ENCODE data around the gene LEPR. TPM values are rescaled to one million over a fixed set of nuclear protein-coding genes. Genes with fewer than 3 reads are reported as not detected.
"Not testable (repeated sequence)": the region's sequence is repeated elsewhere in the genome, so short reads cannot be mapped to it uniquely, and the experiment has no call there.

The LEPR gene, protein sequence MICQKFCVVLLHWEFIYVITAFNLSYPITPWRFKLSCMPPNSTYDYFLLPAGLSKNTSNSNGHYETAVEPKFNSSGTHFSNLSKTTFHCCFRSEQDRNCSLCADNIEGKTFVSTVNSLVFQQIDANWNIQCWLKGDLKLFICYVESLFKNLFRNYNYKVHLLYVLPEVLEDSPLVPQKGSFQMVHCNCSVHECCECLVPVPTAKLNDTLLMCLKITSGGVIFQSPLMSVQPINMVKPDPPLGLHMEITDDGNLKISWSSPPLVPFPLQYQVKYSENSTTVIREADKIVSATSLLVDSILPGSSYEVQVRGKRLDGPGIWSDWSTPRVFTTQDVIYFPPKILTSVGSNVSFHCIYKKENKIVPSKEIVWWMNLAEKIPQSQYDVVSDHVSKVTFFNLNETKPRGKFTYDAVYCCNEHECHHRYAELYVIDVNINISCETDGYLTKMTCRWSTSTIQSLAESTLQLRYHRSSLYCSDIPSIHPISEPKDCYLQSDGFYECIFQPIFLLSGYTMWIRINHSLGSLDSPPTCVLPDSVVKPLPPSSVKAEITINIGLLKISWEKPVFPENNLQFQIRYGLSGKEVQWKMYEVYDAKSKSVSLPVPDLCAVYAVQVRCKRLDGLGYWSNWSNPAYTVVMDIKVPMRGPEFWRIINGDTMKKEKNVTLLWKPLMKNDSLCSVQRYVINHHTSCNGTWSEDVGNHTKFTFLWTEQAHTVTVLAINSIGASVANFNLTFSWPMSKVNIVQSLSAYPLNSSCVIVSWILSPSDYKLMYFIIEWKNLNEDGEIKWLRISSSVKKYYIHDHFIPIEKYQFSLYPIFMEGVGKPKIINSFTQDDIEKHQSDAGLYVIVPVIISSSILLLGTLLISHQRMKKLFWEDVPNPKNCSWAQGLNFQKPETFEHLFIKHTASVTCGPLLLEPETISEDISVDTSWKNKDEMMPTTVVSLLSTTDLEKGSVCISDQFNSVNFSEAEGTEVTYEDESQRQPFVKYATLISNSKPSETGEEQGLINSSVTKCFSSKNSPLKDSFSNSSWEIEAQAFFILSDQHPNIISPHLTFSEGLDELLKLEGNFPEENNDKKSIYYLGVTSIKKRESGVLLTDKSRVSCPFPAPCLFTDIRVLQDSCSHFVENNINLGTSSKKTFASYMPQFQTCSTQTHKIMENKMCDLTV
- 1 to 10 TPM in 3 of 6 donors, under 1 TPM in 3; 0.25 to 4.5 (median 1.00) TPM for polyA plus RNA-seq (ENCODE audit: low read depth in 6 of 6)

DNA sequence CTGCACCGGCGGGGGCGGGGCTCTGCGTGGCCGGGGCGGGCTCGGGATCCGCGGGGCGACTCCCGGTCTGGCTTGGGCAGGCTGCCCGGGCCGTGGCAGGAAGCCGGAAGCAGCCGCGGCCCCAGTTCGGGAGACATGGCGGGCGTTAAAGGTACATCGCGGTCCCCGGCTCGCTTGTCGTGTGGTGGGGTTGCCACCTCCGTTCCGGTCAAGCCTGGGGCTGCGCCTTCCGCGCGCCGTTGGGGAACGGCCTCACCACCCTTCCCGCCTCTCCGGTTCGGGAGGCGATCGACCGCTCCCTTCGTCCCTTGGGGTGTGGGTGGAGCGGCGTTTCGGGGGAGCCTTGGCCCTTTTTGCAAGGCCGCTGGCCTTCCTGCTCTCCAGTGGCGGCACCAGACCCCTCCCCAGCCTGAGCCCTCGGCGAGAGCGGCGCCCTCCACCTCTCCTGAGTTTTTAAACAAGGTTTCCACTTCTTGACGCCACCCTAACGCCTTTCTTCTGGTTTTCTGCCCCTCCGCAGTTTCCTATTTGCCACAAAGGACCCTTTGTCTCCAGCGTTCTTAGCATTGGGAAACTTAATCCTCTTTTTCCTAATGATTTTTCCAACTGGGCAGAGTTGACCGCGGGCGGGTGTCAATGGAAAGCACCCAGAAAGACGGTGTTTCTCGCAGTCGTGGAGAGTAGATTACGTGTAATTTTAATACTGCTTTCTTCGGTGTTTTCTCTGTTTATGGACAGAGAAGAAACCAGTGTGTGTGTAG is at the start of gene LEPR, which contains the start of gene LEPROT:
LEPR (plus strand) TSS at position 79 of the 761 bp plus-strand sequence. CDS start 144,898 bp downstream, outside the sequence.
LEPROT (plus strand) TSS at position 79 of the 761 bp plus-strand sequence; CDS start at position 136, 57 bp downstream.
- DNase-seq (no peak), ATAC-seq (ENCODE audit: low read depth in 2 of 2) (no peak)
- H3K27me3 Mint-ChIP-seq = peaks cover 0 to 6% (median 5%) of the 10 kb centered on the region in 3 donors
- H3K9me3 Mint-ChIP-seq = no peaks in the 10 kb centered on the region
- peak within 1 kb of the TSS in 1 of 8 donors; percentile 97 for H3K4me3 Mint-ChIP-seq
- peaks cover 0 to 8% of the 10 kb centered on the region in 2 donors for H3K36me3 Mint-ChIP-seq
- peak within 1 kb of the TSS in 5 of 6 donors; percentile 91 to 97 (median 94) for H3K27ac Mint-ChIP-seq
- H3K4me1 Mint-ChIP-seq = peaks cover 6 to 12% (median 9%) of the 10 kb centered on the region in 3 donors

DNA sequence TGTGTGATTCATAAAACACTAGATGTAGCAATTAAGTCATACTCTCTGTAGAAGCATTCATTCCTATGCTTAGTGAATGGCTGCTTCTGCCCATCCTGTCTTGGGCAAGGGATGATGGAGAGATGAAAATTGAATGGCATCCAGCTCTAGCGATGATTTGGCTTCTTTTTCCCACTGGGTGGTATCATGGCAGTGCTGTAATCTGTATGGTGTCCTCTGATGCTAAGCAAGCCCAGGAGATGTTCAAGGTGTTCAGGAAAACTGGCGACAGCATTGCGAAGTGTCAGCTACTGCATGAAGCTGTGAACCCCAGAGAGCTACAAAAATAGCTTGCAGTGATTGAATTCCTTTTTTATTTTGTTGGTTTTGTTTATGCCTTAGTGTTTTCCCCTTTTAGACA is 48.9 kb upstream of the LEPR start:
- H3K27ac Mint-ChIP-seq = no peak overlapping the region
- no peaks in the 10 kb centered on the region for H3K36me3 Mint-ChIP-seq
- H3K4me1 Mint-ChIP-seq = no peaks in the 10 kb centered on the region
- H3K9me3 Mint-ChIP-seq = peaks cover 0 to 7% (median 0%) of the 10 kb centered on the region in 7 donors
- DNase-seq = no peak
- H3K27me3 Mint-ChIP-seq = peaks cover 0 to 10% (median 5%) of the 10 kb centered on the region in 3 donors
- ATAC-seq (ENCODE audit: low read depth in 2 of 2) = no peak
- no peak overlapping the region for H3K4me3 Mint-ChIP-seq

DNA sequence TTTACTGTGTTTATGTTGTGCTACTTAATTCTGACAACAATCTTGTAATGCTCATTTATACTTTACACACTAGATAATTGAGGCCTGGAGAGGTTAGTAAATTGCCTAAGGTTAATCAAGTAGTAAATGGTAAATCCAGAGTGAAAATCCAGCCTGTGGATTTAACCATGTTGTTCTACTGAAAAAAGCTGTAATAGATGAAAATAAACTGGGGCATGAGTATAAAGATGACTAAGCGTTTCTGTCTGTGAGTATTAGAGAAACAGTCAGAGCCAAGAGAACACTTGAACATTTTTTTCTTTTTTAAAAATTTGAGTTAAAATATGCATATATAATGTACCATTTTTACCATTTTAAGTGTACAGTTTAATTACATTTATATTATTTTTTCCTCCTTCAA is 47.9 kb upstream of the LEPR start:
- Mint-ChIP-seq H3K4me1 (no peaks in the 10 kb centered on the region), H3K36me3 (no peaks in the 10 kb centered on the region), H3K4me3 (no peak overlapping the region), H3K9me3 (peaks cover 0 to 7% (median 0%) of the 10 kb centered on the region in 7 donors), H3K27me3 (peaks cover 0 to 10% (median 5%) of the 10 kb centered on the region in 3 donors), H3K27ac (no peak overlapping the region)
- no peak for ATAC-seq (ENCODE audit: low read depth in 2 of 2)
- no peak for DNase-seq

DNA sequence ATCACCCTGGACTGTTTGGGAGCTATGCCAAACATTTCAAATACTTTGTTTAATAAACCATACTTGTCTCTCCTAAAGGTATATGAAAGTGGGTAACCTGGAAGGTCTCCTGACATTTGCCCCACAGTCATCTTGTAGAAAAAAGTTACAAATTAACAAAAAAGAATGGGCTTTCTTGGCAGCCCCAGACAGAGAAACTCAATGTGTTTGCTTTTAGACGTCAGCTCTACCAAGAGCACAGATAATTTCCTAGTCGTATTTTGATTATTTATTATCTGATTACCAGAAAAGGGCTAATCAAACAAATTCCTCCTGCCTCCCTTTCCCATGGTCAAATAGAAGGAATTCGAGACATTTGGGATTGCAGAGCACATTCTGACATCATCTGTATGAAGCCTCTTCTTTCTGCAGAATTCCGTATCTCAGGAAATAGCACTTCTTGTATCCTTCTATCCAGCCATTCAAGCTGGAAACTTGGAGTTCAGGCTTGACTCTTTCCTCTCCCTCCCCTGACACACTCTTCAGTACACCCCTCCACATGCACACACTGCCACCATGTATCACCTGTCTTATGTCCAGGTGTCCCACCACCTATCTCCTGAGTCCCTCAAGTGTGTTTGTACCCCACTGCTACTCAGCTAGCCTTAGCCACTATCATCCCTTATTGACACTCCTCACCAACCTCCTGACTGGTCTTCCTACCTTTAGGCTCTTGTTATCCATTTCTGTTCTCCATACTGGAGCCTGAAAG is 42.8 kb upstream of the LEPR start:
- H3K4me1 Mint-ChIP-seq = no peaks in the 10 kb centered on the region
- H3K9me3 Mint-ChIP-seq = peaks cover 0 to 7% (median 0%) of the 10 kb centered on the region in 7 donors
- H3K4me3 Mint-ChIP-seq = no peak overlapping the region
- no peak for ATAC-seq (ENCODE audit: low read depth in 2 of 2)
- peaks cover 3 to 6% of the 10 kb centered on the region in 2 donors for H3K36me3 Mint-ChIP-seq
- no peak overlapping the region for H3K27ac Mint-ChIP-seq
- no peak for DNase-seq
- H3K27me3 Mint-ChIP-seq = peaks cover 17 to 21% (median 20%) of the 10 kb centered on the region in 3 donors

DNA sequence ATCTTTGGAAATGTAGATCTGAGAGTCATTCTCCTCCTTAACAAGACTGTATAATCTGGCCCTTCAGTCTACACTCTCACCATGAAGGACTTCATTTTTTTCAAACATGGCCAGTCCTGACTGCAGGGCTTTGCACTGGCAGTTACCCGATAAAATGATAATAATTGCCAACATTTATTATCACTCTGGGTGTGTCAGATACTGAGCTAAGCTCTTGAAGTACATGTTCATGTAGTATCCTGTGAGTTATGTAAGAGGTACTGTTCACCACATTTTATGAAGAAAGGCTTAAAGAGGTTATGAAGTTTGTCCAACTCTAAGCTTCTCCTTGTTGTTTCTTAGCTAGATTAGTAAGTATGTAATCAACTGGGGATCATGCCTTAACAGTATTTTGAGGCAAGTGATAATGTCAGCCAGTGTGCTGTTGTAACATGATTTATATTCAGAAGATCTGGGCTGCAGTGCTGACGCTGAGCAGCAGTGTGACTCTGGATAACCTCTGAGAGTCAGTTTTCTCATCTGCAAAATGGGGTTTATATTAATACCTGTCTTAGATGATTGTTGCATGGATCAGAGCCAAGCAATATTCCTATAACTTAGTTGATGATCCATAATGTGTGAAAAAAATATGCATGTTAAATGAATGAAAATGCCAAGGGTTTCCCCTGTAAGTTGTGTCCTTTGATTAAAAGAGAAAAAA is 42.1 kb upstream of the LEPR start:
- DNase-seq = no peak
- H3K27ac Mint-ChIP-seq = no peak overlapping the region

DNA sequence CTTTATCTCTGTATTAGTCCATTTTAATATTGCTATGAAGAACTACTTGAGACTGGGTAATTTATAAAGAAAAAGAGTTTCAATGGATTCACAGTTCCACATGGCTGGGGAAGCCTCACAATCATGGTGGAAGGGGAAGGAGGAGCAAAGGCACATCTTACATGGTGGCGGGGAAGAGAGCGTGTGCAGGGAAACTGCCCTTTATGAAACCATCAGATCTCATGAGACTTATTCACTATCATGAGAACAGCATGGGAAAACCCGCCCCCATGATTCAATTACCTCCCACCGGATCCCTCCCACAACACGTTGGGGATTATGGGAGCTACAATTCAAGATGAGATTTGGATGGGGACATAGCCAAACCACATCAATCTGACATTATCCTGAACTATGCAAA is 36.0 kb upstream of the LEPR start:
- H3K36me3 Mint-ChIP-seq; H3K9me3 Mint-ChIP-seq; DNase-seq; H3K4me1 Mint-ChIP-seq; H3K4me3 Mint-ChIP-seq; H3K27ac Mint-ChIP-seq; ATAC-seq (ENCODE audit: low read depth in 2 of 2): not testable (repeated sequence)
- peaks cover 8 to 12% (median 11%) of the 10 kb centered on the region in 3 donors for H3K27me3 Mint-ChIP-seq

More for the DNA sequence above, 42.1 kb upstream of the LEPR start:
- Mint-ChIP-seq H3K4me3 (no peak overlapping the region), H3K9me3 (peaks cover 0 to 7% (median 0%) of the 10 kb centered on the region in 7 donors), H3K36me3 (peaks cover 3 to 6% of the 10 kb centered on the region in 2 donors), H3K27me3 (peaks cover 17 to 22% (median 21%) of the 10 kb centered on the region in 3 donors), H3K4me1 (no peaks in the 10 kb centered on the region)
- ATAC-seq (ENCODE audit: low read depth in 2 of 2) = no peak

DNA sequence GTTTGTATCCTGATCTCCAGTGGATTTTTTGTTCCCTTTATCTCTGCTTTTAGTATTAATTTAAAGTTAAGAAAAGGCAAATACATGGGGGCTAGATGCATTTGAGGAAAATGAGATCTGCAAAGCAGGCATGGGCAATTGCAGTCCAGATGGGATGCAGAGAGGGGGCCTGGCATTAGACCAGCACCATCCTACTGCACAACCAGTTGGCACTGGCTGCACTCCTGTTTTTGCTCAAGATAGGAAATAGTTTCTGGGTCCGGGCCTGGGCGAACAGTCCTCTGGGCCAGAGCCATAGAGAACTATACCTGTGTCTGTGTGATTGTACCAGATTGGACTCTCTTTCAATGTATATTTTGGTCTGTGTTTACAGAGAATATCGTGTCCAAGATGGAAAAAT is 34.0 kb upstream of the LEPR start:
- DNase-seq (no peak), ATAC-seq (ENCODE audit: low read depth in 2 of 2) (no peak)
- Mint-ChIP-seq H3K4me3 (no peak overlapping the region), H3K36me3 (no peaks in the 10 kb centered on the region), H3K4me1 (no peaks in the 10 kb centered on the region), H3K9me3 (peaks cover 0 to 6% (median 0%) of the 10 kb centered on the region in 7 donors), H3K27me3 (peaks cover 0 to 5% (median 0%) of the 10 kb centered on the region in 3 donors), H3K27ac (no peak overlapping the region)

DNA sequence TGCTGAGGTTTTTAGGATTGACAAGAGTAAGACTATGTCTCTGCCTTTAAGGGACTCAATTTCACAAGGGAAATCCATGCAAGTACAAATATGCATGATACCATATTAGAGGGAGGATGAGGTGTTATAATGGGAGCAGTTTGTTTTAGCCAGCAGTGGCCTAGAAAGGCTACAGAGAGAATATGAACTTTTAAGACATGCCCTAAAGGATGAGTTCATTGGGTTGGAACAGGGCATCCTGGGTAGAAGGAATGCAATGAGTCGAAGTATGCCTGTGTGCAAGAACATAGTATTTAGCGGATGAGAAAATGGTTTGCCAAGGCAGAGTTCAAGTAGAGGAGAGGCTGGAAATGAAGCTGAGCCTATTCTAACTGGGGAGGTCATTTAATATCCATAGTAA is 32.6 kb upstream of the LEPR start:
- H3K4me3 Mint-ChIP-seq = no peak overlapping the region
- H3K27ac Mint-ChIP-seq = no peak overlapping the region
- peaks cover 0 to 6% (median 0%) of the 10 kb centered on the region in 7 donors for H3K9me3 Mint-ChIP-seq
- ATAC-seq (ENCODE audit: low read depth in 2 of 2) = no peak
- H3K4me1 Mint-ChIP-seq = no peaks in the 10 kb centered on the region
- H3K36me3 Mint-ChIP-seq = no peaks in the 10 kb centered on the region
- H3K27me3 Mint-ChIP-seq = peaks cover 0 to 1% (median 0%) of the 10 kb centered on the region in 3 donors
- no peak for DNase-seq

DNA sequence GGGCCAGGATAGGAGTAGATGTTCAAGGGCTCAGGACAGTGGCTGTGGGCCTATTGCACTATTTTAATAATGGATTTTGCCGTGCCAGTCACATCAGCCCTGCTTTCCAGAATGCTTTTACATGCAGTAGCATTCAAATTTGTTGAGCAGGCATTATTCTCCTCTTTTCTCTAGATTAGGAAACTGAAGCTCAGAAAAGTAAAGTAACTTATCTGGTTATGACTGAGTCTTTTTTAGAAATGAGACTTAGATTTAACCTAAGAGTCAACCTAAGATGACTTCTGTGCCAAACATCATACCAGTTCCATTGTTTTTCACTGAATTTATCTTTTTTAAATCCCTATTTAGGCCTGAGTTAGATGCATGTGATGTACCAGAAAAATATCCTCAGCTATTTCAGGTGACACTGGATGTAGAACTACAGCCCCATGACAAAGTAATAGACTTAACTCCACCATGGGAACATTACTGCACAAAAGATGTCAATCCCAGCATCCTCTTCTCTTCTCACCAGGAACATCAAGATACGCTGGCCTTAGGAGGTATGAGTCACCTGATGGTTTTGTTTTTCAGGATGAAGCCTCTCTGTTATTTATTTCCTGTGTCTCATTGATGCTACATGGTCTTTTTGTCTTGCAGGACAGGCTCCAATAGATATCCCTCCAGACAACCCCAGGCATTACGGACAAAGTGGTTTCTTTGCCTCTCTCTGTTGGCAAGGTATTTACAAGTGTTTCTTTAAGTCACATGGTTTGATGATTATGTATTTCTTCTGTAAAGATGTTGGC is 31.4 kb upstream of the LEPR start:
- Mint-ChIP-seq H3K9me3 (peaks cover 0 to 6% (median 0%) of the 10 kb centered on the region in 7 donors), H3K27ac (no peak overlapping the region), H3K27me3 (no peaks in the 10 kb centered on the region), H3K36me3 (no peaks in the 10 kb centered on the region), H3K4me3 (no peak overlapping the region), H3K4me1 (no peaks in the 10 kb centered on the region)
- DNase-seq (no peak), ATAC-seq (ENCODE audit: low read depth in 2 of 2) (no peak)

DNA sequence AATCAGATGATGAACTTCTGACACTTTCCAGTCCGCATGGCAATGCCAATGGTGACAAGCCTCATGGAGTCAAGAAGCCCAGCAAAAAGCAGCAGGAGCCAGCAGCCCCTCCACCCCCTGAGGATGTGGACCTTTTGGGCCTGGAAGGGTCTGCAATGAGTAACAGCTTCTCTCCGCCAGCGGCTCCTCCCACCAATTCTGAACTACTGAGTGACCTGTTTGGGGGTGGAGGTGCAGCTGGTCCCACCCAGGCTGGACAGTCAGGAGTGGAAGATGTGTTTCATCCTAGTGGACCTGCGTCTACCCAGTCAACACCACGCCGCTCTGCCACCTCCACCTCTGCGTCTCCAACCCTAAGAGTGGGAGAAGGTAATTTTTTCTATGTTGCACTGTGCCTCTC is 28.0 kb upstream of the LEPR start:
- ATAC-seq (ENCODE audit: low read depth in 2 of 2) = no peak
- no peak overlapping the region for H3K4me3 Mint-ChIP-seq
- peaks cover 0 to 4% (median 0%) of the 10 kb centered on the region in 3 donors for H3K27me3 Mint-ChIP-seq
- H3K27ac Mint-ChIP-seq = no peak overlapping the region
- H3K9me3 Mint-ChIP-seq = no peaks in the 10 kb centered on the region
- H3K36me3 Mint-ChIP-seq = no peaks in the 10 kb centered on the region
- H3K4me1 Mint-ChIP-seq = no peaks in the 10 kb centered on the region
- no peak for DNase-seq

DNA sequence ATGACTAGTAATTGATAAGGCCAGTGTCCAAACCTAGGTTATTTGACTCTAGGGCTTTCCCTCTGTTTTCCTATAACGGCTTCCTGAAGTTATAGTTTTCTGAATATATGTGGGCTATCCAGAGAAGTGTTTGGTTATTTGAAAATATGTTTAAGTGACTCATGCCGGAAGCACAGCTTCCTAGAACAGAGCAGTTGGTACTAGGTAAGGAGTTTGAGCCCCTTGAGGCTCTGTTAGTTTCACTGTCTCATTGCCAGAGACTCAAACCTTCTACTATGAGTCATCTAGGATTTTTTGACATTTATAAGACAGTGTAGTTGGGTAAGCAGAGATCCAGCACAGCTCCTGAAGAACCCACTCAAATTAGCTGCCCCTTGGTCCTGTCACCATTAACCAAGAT is 27.1 kb upstream of the LEPR start:
- H3K36me3 Mint-ChIP-seq = no peaks in the 10 kb centered on the region
- no peaks in the 10 kb centered on the region for H3K4me1 Mint-ChIP-seq
- no peak overlapping the region for H3K27ac Mint-ChIP-seq
- H3K9me3 Mint-ChIP-seq = no peaks in the 10 kb centered on the region
- H3K27me3 Mint-ChIP-seq = peaks cover 0 to 6% (median 0%) of the 10 kb centered on the region in 3 donors
- no peak overlapping the region for H3K4me3 Mint-ChIP-seq
- DNase-seq (no peak), ATAC-seq (ENCODE audit: low read depth in 2 of 2) (no peak)
